GM12865 (cell line): ENCODE data around the gene CCHCR1.
"Not testable (repeated sequence)": the region's sequence is repeated elsewhere in the genome, so short reads cannot be mapped to it uniquely, and the experiment has no call there.

Source experiments
- DNase-seq: peaks from one replicate; pipeline ENCODE4 v3.0.0; 2010; ENCODE audit warnings: low read depth
- H3K4me3 ChIP-seq: 2 replicates; pipeline ENCODE4 v1.5.1; 2011; ENCODE audit warnings: mild to moderate bottlenecking, low read depth, low read length, control low read depth
- CTCF ChIP-seq: IDR thresholded peaks from 2 replicates; pipeline ENCODE4 v1.5.1; 2011; ENCODE audit warnings: low read length, control low read depth, low read depth, inconsistent platforms; ENCODE audit not compliant: insufficient read depth; ENCODE audit errors: missing control alignments

The CCHCR1 gene

GRCh38 chr6:31187780-31188194 is 30.2 kb upstream of the CCHCR1 start:
- H3K4me3 ChIP-seq = no peak overlapping the region
- TF ChIP-seq CTCF = no peak
- no peak for DNase-seq

- no peak for TF ChIP-seq CTCF
- peak overlapping the region; percentile 51 for H3K4me3 ChIP-seq
- peak; percentile 36 for DNase-seq
Observed at GRCh38 chr6:31186052-31186734, 28.6 kb upstream of the CCHCR1 start.

- peak; percentile 46 for DNase-seq
- H3K4me3 ChIP-seq = peak overlapping the region; percentile 51
Observed at GRCh38 chr6:31185695-31186051, 28.1 kb upstream of the CCHCR1 start.

- not testable (repeated sequence) for DNase-seq, H3K4me3 ChIP-seq
Observed at GRCh38 chr6:31183859-31184258, 26.3 kb upstream of the CCHCR1 start.

GRCh38 chr6:31183287-31183686 is 25.7 kb upstream of the CCHCR1 start:
- not testable (repeated sequence) for DNase-seq, H3K4me3 ChIP-seq

GRCh38 chr6:31180500-31180899 is 22.9 kb upstream of the CCHCR1 start:
- DNase-seq = no peak
- no peak overlapping the region for H3K4me3 ChIP-seq
- TF ChIP-seq CTCF = no peak

GRCh38 chr6:31179896-31180295 is 22.3 kb upstream of the CCHCR1 start:
- H3K4me3 ChIP-seq = no peak overlapping the region
- TF ChIP-seq CTCF = no peak
- no peak for DNase-seq

GRCh38 chr6:31179042-31179386 is 21.4 kb upstream of the CCHCR1 start:
- no peak for TF ChIP-seq CTCF
- no peak for DNase-seq
- no peak overlapping the region for H3K4me3 ChIP-seq
